Measurements from ENCODE around the gene C19orf73. TPM values are rescaled to one million over a fixed set of nuclear protein-coding genes. Genes with fewer than 3 reads are reported as not detected.

The C19orf73 gene
- total and polyA plus RNA-seq, 9 of the 15 experiments (the other 6 are each of a cell fraction or from before 2014, with no cell fraction given): 0.08 to 7.4 (median 1.4) TPM

GRCh38 chr19:49106648-49107135, 12.3 kb downstream of the C19orf73 start (continued):
- TF ChIP-seq CTCF (IDR thresholded peaks at IDR 0.05 in 2 of 3, conservative IDR thresholded peaks at IDR 0.05 in 1 of 3; ENCODE audit: insufficient read depth in 2 of 3, low read depth in 1 of 3, low read length in 3 of 3): peak; percentile 71 to 95 (median 73)
- peak; percentile 64 for TF ChIP-seq CTCFL (IDR thresholded peaks at IDR 0.05; ENCODE audit: borderline replicate concordance, insufficient read depth, low read depth, low read length, poor library complexity, severe bottlenecking)
- TF ChIP-seq ZEB2 (IDR thresholded peaks at IDR 0.05): peak; percentile 50; the same call in 1 of the 2 replicates
- TF ChIP-seq ZNF407 (IDR thresholded peaks at IDR 0.05; ENCODE audit: low read depth): no peak
- no peak for TF ChIP-seq RUNX1 (IDR thresholded peaks at IDR 0.05; ENCODE audit: low read depth)

All from K562 (cell line).